Endothelial cell of umbilical vein (primary cell): ENCODE measurements around the gene GADD45A. TPM values are rescaled to one million over a fixed set of nuclear protein-coding genes. Genes with fewer than 3 reads are reported as not detected.

Experiments used
- BruUV-seq: library from RNA; stranded (reverse); fragments of 400-500 nt; replicated peaks from 2 replicates; lab custom pipeline; 2021; lab: Mats Ljungman, UMichigan
- CTCF ChIA-PET: fragments of 300-600, 350-600 bp; sonication (Branson Sonifier 250); formaldehyde crosslinking; loops from one replicate; lab custom pipeline; 2021; ENCODE audit warnings: antibody characterized with exemption, inconsistent platforms; lab: Charles Lee
- POLR2A ChIA-PET: fragments of 300-600, 350-600 bp; sonication (Branson Sonifier 250); formaldehyde crosslinking; loops from one replicate; lab custom pipeline; 2021; ENCODE audit warnings: antibody characterized with exemption, inconsistent platforms; lab: Charles Lee
- DNase-seq: peaks from one replicate; pipeline ENCODE4 v3.0.0-alpha.2; 2011; ENCODE audit warnings: low read depth, low spot score
- FAIRE-seq: peaks from 2 replicates; lab custom pipeline; 2011; peaks lifted over from hg19 to GRCh38; lab: Jason Lieb, UNC
- H2AFZ ChIP-seq: 2 replicates; pipeline ENCODE4 v1.6.0; 2012; ENCODE audit warnings: low read depth, low read length, control low read depth, inconsistent platforms
- H3K27ac ChIP-seq: 2 replicates; pipeline ENCODE4 v1.5.1; 2011; ENCODE audit warnings: low read depth, mild to moderate bottlenecking, control low read depth, low read length, moderate library complexity; ENCODE audit not compliant: insufficient read depth
- H3K27me3 ChIP-seq, 2 experiments: 2 replicates each; pipeline versions ENCODE4 v1.6.0 to v1.6.1; 2011; ENCODE audit warnings: low read length in 2 of 2, mixed read lengths in 1 of 2; ENCODE audit not compliant: control insufficient read depth in 2 of 2, insufficient read depth in 2 of 2
- H3K36me3 ChIP-seq, 2 experiments: 2 replicates in 1 of 2; 3 replicates in 1 of 2; pipeline ENCODE4 v1.5.1; 2011; ENCODE audit warnings: low read length in 2 of 2, mild to moderate bottlenecking in 1 of 2, moderate library complexity in 1 of 2; ENCODE audit not compliant: control insufficient read depth in 2 of 2, insufficient read depth in 2 of 2; ENCODE audit errors: extremely low read depth in 1 of 2
- H3K4me1 ChIP-seq: 3 replicates; pipeline ENCODE4 v1.5.1; 2011; ENCODE audit warnings: mild to moderate bottlenecking, low read length; ENCODE audit not compliant: control insufficient read depth, insufficient read depth; ENCODE audit errors: extremely low read depth
- H3K4me2 ChIP-seq: 2 replicates; pipeline ENCODE4 v1.6.1; 2011; ENCODE audit warnings: low read length, control low read depth, mixed read lengths; ENCODE audit not compliant: insufficient read depth
- H3K4me3 ChIP-seq, 3 experiments: fragments of 200-600 bp in 1 of 3; sonication (generic), shearing (Covaris generic) in 1 of 3; replicated peaks in 1 of 3; 2 replicates each; pipeline ENCODE4 v1.5.1; 2011 to 2016; ENCODE audit warnings: control low read depth in 3 of 3, low read length in 3 of 3, mild to moderate bottlenecking in 2 of 3, inconsistent platforms in 1 of 3, low read depth in 1 of 3, moderate library complexity in 1 of 3; ENCODE audit not compliant: insufficient read depth in 1 of 3
- H3K79me2 ChIP-seq: 2 replicates; pipeline ENCODE4 v1.6.0; 2012; ENCODE audit warnings: low read length, inconsistent platforms; ENCODE audit not compliant: control insufficient read depth, insufficient read depth
- H3K9ac ChIP-seq: replicated peaks from 2 replicates; pipeline ENCODE3; 2011; ENCODE audit warnings: low read length, control low read depth; ENCODE audit not compliant: insufficient read depth; ENCODE audit errors: extremely low read depth
- H3K9me1 ChIP-seq: replicated peaks from 3 replicates; pipeline ENCODE4 v1.6.0; 2011; ENCODE audit warnings: mild to moderate bottlenecking, low read length; ENCODE audit not compliant: control insufficient read depth, insufficient read depth; ENCODE audit errors: extremely low read depth
- H3K9me3 ChIP-seq: replicated peaks from 2 replicates; pipeline ENCODE4 v1.5.1; 2012; ENCODE audit warnings: low read length, inconsistent platforms; ENCODE audit not compliant: control insufficient read depth, insufficient read depth
- H4K20me1 ChIP-seq: replicated peaks from 2 replicates; pipeline ENCODE3; 2011; ENCODE audit warnings: mild to moderate bottlenecking, low read length; ENCODE audit not compliant: control insufficient read depth, insufficient read depth; ENCODE audit errors: extremely low read depth
- FOS ChIP-seq: IDR thresholded peaks from 2 replicates; pipeline ENCODE4 v1.6.1; 2011; ENCODE audit warnings: mild to moderate bottlenecking, low read length, moderate library complexity, borderline replicate concordance; ENCODE audit not compliant: insufficient read depth
- GATA2 ChIP-seq: IDR thresholded peaks from 2 replicates; pipeline ENCODE4 v1.7.0; 2011; ENCODE audit warnings: low read depth, mild to moderate bottlenecking, moderate library complexity, mixed read lengths, low read length; ENCODE audit not compliant: insufficient read length, insufficient read depth
- JUN ChIP-seq: IDR thresholded peaks from 2 replicates; pipeline ENCODE4 v1.6.1; 2011; ENCODE audit warnings: borderline replicate concordance, low read depth; ENCODE audit not compliant: insufficient read length, insufficient read depth
- MYC ChIP-seq: IDR thresholded peaks from one replicate; pipeline ENCODE4 v1.6.1; 2011; ENCODE audit warnings: mild to moderate bottlenecking, low read depth, low read length
- POLR2A ChIP-seq: IDR thresholded peaks from 2 replicates; pipeline ENCODE4 v1.6.1; 2012; ENCODE audit warnings: low read depth, mild to moderate bottlenecking, control low read depth, low read length
- dilution Hi-C: fragments of 300-500 bp; cut with MboI; formaldehyde crosslinking; loops from one replicate; pipeline ENCODE4 v1.15.0; 2019; ENCODE audit warnings: low sequenced_read_pairs; ENCODE audit not compliant: extremely low pct_ligation_motif_present
- intact Hi-C: fragments of 100-400 bp; cut with micrococcal nuclease; formaldehyde crosslinking; loops from one replicate; pipeline ENCODE4 v1.10.0; 2022
- polyA plus RNA-seq, 4 experiments: library from polyadenylated mRNA; depleted of rRNA in 3 of 4; stranded (reverse) in 3 of 4; unstranded in 1 of 4; fragments of >200 nt; gene quantifications; 2 replicates each; pipeline versions ENCODE4 v1.2.1 to v1.2.3, GENCODE V29; 2011 to 2012; ENCODE audit warnings: missing spikeins in 1 of 4
- total RNA-seq: library from RNA; stranded (reverse); gene quantifications from 2 replicates; pipeline ENCODE4 v1.2.3, GENCODE V29; 2021
- TF ChIP-seq, protein P1 (sequence below): IDR thresholded peaks from 2 replicates; pipeline ENCODE4 v1.6.1; 2011; ENCODE audit not compliant: insufficient read depth, insufficient read length

The GADD45A gene
- total and polyA plus RNA-seq, 2 donors (not counting 3 experiments of a cell fraction or from before 2014, with no cell fraction given): 77.4 to 87.6 TPM

DNA sequence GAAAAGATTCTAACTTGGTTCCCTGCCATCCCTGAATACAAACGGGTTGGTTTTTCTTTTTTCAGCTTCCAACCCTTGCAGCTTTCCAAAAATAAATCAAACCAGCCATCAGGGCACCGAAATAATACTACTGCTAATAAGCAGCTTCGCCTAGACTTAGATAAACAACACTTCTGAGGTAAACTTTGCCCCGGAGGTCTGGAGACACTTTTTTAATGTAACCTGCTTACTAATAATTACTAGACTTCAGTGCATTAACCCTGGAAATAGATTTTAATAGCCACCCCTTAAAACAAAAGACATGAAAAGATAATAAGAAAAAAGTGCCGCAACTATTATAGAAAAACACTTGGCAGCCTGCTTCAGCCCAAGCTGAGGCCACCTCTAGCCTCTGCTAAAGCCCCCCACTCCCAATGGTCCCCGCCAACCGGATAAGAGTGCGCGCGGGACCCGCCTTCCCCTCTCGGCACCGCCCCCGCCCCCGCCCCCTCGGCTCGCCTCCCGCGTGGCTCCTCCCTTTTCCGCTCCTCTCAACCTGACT is 405 bp upstream of the GADD45A start:
- intact Hi-C loops: loop anchor here (1.0 to 2.0 kb wide), 7 partner anchors 10 to 254 kb away; partner anchors contain the start of genes GNG12 and SERBP1
- peaks cover 18% of the 10 kb centered on the region for H3K79me2 ChIP-seq

DNA sequence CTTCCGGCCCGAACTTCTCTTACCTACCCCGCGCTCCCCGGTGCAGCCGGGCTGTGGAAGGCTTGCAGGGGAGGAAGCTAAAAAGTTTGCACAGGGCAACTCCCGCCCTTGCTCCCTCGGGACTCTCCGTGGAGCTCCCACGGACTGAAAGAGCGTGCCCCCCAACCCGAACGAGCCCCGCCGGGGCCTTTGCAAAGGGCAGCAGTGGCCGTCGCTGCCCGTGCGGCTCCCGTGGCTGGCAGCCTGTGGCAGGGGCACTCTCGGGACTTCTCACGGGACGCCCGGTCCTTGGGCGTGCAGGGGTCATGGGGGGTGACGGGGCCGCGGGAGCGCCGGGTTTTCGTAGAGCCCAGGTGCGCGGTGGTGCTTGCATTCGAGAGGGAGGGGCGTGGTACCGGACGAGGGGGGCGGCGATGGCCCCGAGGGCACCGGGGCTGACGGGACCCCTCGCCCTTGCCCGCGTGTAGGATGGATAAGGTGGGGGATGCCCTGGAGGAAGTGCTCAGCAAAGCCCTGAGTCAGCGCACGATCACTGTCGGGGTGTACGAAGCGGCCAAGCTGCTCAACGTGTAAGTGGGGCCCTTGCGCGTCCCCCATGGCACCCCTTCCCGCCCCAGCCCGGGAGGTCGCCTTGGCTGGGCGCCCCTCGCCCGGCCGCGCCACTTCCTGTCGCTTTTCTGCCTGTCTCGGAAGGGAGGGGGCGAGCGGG is 711 bp downstream of the GADD45A start:
- Histone ChIP-seq H3K79me2 (peaks cover 18% of the 10 kb centered on the region), H3K27ac (peak overlapping the region; percentile 90), H3K4me1 (peaks cover 43% of the 10 kb centered on the region), H3K9ac (peak overlapping the region; percentile 96), H4K20me1 (no peaks in the 10 kb centered on the region), H3K4me2 (peak overlapping the region; percentile 91), H3K36me3 (peaks cover 0 to 8% of the 10 kb centered on the region in 2 experiments), H3K27me3 (no peaks in the 10 kb centered on the region), H3K4me3 (peak overlapping the region; percentile 77 to 85 (median 83)), H2AFZ (no peak overlapping the region), H3K9me3 (no peaks in the 10 kb centered on the region), H3K9me1 (no peaks in the 10 kb centered on the region)
- intact Hi-C loops (loop anchor here (1.0 to 2.0 kb wide), 14 partner anchors 11 to 255 kb away; partner anchors contain the start of genes GNG12 and SERBP1), dilution Hi-C loops (no loop called here)
- peak; percentile 52 for DNase-seq
- BruUV-seq: no TSS peak
- POLR2A ChIA-PET: interaction anchor here (0.6 to 2.9 kb wide), 23 partner anchors 9 to 767 kb away, joined by 3 to 22 read pairs (median 5); no protein-coding TSS in a partner anchor
- no peak for FAIRE-seq
- CTCF ChIA-PET: interaction anchor here (0.6 to 7.7 kb wide), 21 partner anchors 11 to 255 kb away, joined by 3 to 87 read pairs (median 7); no protein-coding TSS in a partner anchor
- TF ChIP-seq JUN (no peak), FOS (no peak), POLR2A (peak; percentile 44)

More for the DNA sequence above, 405 bp upstream of the GADD45A start:
- Histone ChIP-seq H3K36me3 (peaks cover 0 to 8% of the 10 kb centered on the region in 2 experiments), H3K27me3 (no peaks in the 10 kb centered on the region), H3K9me1 (no peaks in the 10 kb centered on the region), H3K4me1 (peaks cover 43% of the 10 kb centered on the region), H3K9ac (peak overlapping the region; percentile 63), H2AFZ (peak overlapping the region; percentile 52), H3K4me2 (peak overlapping the region; percentile 80), H3K27ac (peak overlapping the region; percentile 70), H3K9me3 (no peaks in the 10 kb centered on the region), H4K20me1 (no peaks in the 10 kb centered on the region), H3K4me3 (peak overlapping the region in 2 of 3 experiments; percentile 5 to 47)
- DNase-seq: no peak
- FAIRE-seq: no peak
- ChIA-PET CTCF (interaction anchor here (0.6 to 7.7 kb wide), 19 partner anchors 10 to 256 kb away, joined by 3 to 87 read pairs (median 6); no protein-coding TSS in a partner anchor), POLR2A (interaction anchor here (0.6 to 2.9 kb wide), 23 partner anchors 10 to 769 kb away, joined by 3 to 22 read pairs (median 5); no protein-coding TSS in a partner anchor)
- dilution Hi-C loops: no loop called here
- BruUV-seq: TSS peak; percentile 28
- TF ChIP-seq GATA2: no peak
- TF ChIP-seq MYC: no peak
- no peak for TF ChIP-seq JUN
- TF ChIP-seq, protein P1, sequence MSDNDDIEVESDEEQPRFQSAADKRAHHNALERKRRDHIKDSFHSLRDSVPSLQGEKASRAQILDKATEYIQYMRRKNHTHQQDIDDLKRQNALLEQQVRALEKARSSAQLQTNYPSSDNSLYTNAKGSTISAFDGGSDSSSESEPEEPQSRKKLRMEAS: no peak
